Psoas muscle (tissue), 8 donors: ENCODE measurements around the gene PANK1. TPM values are rescaled to one million over a fixed set of nuclear protein-coding genes. Genes with fewer than 3 reads are reported as not detected.

Experiments used
- ATAC-seq, 4 donors: fragments of 200-7000 bp; cut with Tn5 transposase; one replicate each; pipeline ENCODE4 v1.9.1; 2020; ENCODE audit warnings: moderate library complexity in 3 of 4, mild to moderate bottlenecking in 2 of 4
- DNase-seq, 2 donors: peaks; one replicate each; pipeline ENCODE4 v3.0.0-alpha.2; 2020
- H3K27ac ChIP-seq: fragments of 200-600 bp; one replicate; pipeline ENCODE4 v1.8.0; 2022
- H3K27me3 ChIP-seq, 3 donors: fragments of 200-600 bp in 1 of 3; one replicate each; pipeline versions ENCODE4 v1.6.1 to v1.8.0; 2013 to 2022; ENCODE audit warnings: low read length in 2 of 3, mild to moderate bottlenecking in 2 of 3, moderate library complexity in 1 of 3; ENCODE audit not compliant: insufficient read depth in 3 of 3
- H3K36me3 ChIP-seq, 2 donors: fragments of 200-600 bp in 1 of 2; one replicate each; pipeline versions ENCODE4 v1.6.1 to v1.8.0; 2013 to 2022; ENCODE audit warnings: low read depth in 1 of 2, mild to moderate bottlenecking in 1 of 2, moderate library complexity in 1 of 2; ENCODE audit not compliant: insufficient read depth in 1 of 2
- H3K4me1 ChIP-seq: fragments of 200-600 bp; one replicate; pipeline ENCODE4 v1.8.0; 2022
- H3K4me3 ChIP-seq: fragments of 200-600 bp; one replicate; pipeline ENCODE4 v1.8.0; 2022; ENCODE audit warnings: mild to moderate bottlenecking
- H3K9me3 ChIP-seq: fragments of 200-600 bp; one replicate; pipeline ENCODE4 v1.8.0; 2022
- CTCF ChIP-seq: fragments of 200-600 bp; IDR thresholded peaks from one replicate; pipeline ENCODE4 v1.8.0; 2022; ENCODE audit warnings: antibody characterized with exemption
- WGBS, 3 donors: extraction: QIAGEN DNeasy Blood & Tissue Kit; methylation state at CpG; one replicate each; pipeline versions ENCODE4 v1.1.6 to v1.1.7; 2013; 5-methylcytosine and 5-hydroxymethylcytosine counted together
- intact Hi-C, 2 donors: fragments of 100-400 bp; cut with DNase I; formaldehyde crosslinking; loops; one replicate each; pipeline versions ENCODE4 v1.11.0 to v1.14.2; 2022
- long read RNA-seq, 2 donors: library from polyadenylated mRNA; unstranded; transcript quantifications; one replicate each; pipeline ENCODE4 v2.0.0, GENCODE V29; 2021
- polyA plus RNA-seq, 3 donors: library from polyadenylated mRNA; stranded (reverse); fragments of 200-250 nt; gene quantifications; one replicate each; pipeline ENCODE4 v1.2.3, GENCODE V29; 2013
- total RNA-seq, 4 donors: library from RNA; stranded (reverse); fragmentation: NEBNext Ultra II Directional in 2 of 4; extraction: Animal tissue kit (Norgen Biotek cat#: 25700) in 2 of 4; gene quantifications; one replicate each; pipeline versions ENCODE4 v1.2.1 to v1.2.4, GENCODE V29; 2021 to 2023
- donor health status: healthy with polysubstance abuse.
- donor health status: DM: no; HTN: no; CAD: no; lungs with moderate emphysema.
- donor health status: Bipolar disorder and iron deficiency.
- donor health status: healthy.
- donor health status: DM: yes; HTN: yes; CAD: no.
- donor health status: DM: no; HTN: no; CAD: no.
- donor health status: DM: no; HTN: no; CAD: no.
- donor health status: DM: yes; HTN: yes; CAD: no.

Gene PANK1
- total RNA-seq (10 to 100 TPM in 3 of 4 donors, 1 to 10 TPM in 1; 3.5 to 17.0 (median 11.8) TPM), polyA plus RNA-seq (1 to 10 TPM in 2 of 3 donors, under 1 TPM in 1; 0.91 to 6.3 (median 4.8) TPM)
- long read RNA-seq, donor 1, partial matches to known transcripts, result 0 of 1 reads
- long read RNA-seq, donor 1, other reads (novel, unspliced or antisense), result 0 of 1 reads
- long read RNA-seq, donor 2, full-length matches to known transcripts, result 1 of 7 reads
- long read RNA-seq, donor 2, partial matches to known transcripts, result 3 of 7 reads
- long read RNA-seq, donor 2, other reads (novel, unspliced or antisense), result 3 of 7 reads

GRCh38 chr10:89644967-89645741 lies at the start of gene PANK1:
TSS of gene PANK1 (minus strand) at chr10:89645242. CDS start at chr10:89644891, 351 bp downstream.
- no peaks in the 10 kb centered on the region for H3K36me3 ChIP-seq
- intact Hi-C loops, result loop anchor here (5.0 to 10.0 kb wide), 2 partner anchors 57 to 350 kb away; partner anchors contain the start of gene KIF20B (in 2 of the 2)
- no peaks in the 10 kb centered on the region for H3K27me3 ChIP-seq
- peaks cover 44% of the 10 kb centered on the region for H3K4me1 ChIP-seq
- no peak for TF ChIP-seq CTCF
- peak within 1 kb of the TSS; percentile 94 for H3K4me3 ChIP-seq
- ATAC-seq (peak; percentile 58 to 76 (median 66)), DNase-seq (peak; percentile 81 to 89)
- WGBS, 3 donors, result 0 to 1% (median 1%) methylated on average over 41 to 56 of the region's 56 CpGs
- H3K9me3 ChIP-seq, result no peaks in the 10 kb centered on the region
- H3K27ac ChIP-seq, result peak within 1 kb of the TSS; percentile 93

- Histone ChIP-seq H3K27ac (no peak overlapping the region), H3K27me3 (no peaks in the 10 kb centered on the region), H3K4me3 (no peak overlapping the region), H3K36me3 (no peaks in the 10 kb centered on the region), H3K9me3 (no peaks in the 10 kb centered on the region), H3K4me1 (no peaks in the 10 kb centered on the region)
- no peak for TF ChIP-seq CTCF
- ATAC-seq (no peak), DNase-seq (no peak)
- intact Hi-C loops, result no loop called here
- WGBS, 3 donors, result 88 to 92% (median 90%) methylated on average over 5 of the region's 5 CpGs
These were observed 48.1 kb upstream of the PANK1 start for GRCh38 chr10:89693176-89693575.

- Histone ChIP-seq H3K4me1 (no peaks in the 10 kb centered on the region), H3K27me3 (no peaks in the 10 kb centered on the region), H3K4me3 (no peak overlapping the region), H3K27ac (no peak overlapping the region), H3K9me3 (no peaks in the 10 kb centered on the region), H3K36me3 (no peaks in the 10 kb centered on the region)
- 80 to 91% (median 82%) methylated on average over 4 of the region's 4 CpGs for WGBS, 3 donors
- intact Hi-C loops, result no loop called here
- ATAC-seq (no peak), DNase-seq (no peak)
- no peak for TF ChIP-seq CTCF
These were observed 47.4 kb upstream of the PANK1 start for GRCh38 chr10:89692416-89692815.

- intact Hi-C loops, result no loop called here
- H3K4me3 ChIP-seq, result no peak overlapping the region
- no peaks in the 10 kb centered on the region for H3K27me3 ChIP-seq
- ATAC-seq (no peak), DNase-seq (no peak)
- WGBS, 3 donors, result 50 to 92% (median 75%) methylated on average over 2 of the region's 2 CpGs
- no peaks in the 10 kb centered on the region for H3K9me3 ChIP-seq
- TF ChIP-seq CTCF, result no peak
- no peaks in the 10 kb centered on the region for H3K36me3 ChIP-seq
- H3K27ac ChIP-seq, result no peak overlapping the region
- no peaks in the 10 kb centered on the region for H3K4me1 ChIP-seq
These were observed 45.0 kb upstream of the PANK1 start for GRCh38 chr10:89690027-89690426.
